Erythroblast (primary cell): ENCODE results near the gene PTMS.

Experiments
- GATA1 ChIP-seq: IDR thresholded peaks from 2 replicates; pipeline ENCODE4 v1.6.1; 2011; ENCODE audit warnings: low read depth, mild to moderate bottlenecking, control low read depth, low read length, moderate library complexity
- POLR2A ChIP-seq: IDR thresholded peaks from 2 replicates; pipeline ENCODE4 v1.6.1; 2011; ENCODE audit warnings: mild to moderate bottlenecking, low read length

DNA sequence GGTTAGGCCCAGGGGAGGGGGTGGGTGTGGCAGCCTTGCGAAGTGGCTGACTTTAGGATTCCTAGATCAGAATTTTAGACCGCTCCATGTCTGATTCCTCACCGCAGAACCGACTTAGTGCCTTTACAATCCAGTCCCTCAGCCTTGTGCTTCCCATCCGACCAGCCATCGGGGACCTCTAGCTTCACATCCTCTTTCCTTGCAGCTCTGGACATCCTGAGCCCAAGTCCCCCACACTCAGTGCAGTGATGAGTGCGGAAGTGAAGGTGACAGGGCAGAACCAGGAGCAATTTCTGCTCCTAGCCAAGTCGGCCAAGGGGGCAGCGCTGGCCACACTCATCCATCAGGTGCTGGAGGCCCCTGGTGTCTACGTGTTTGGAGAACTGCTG, 41.8 kb upstream of the PTMS start:
- no peak for TF ChIP-seq POLR2A
- TF ChIP-seq GATA1 = no peak
